Activated naive CD8-positive, alpha-beta T cell treated with anti-CD3 and anti-CD28 coated beads for 36 hours (primary cell): ENCODE results near the gene STARD3NL. TPM values are rescaled to one million over a fixed set of nuclear protein-coding genes. Genes with fewer than 3 reads are reported as not detected.
"Not testable (repeated sequence)": the region's sequence is repeated elsewhere in the genome, so short reads cannot be mapped to it uniquely, and the experiment has no call there.

ENCODE experiments used
- DNase-seq: peaks from one replicate; pipeline ENCODE4 v3.0.0; 2021
- H3K27ac Mint-ChIP-seq: one replicate; pipeline ENCODE4 v1.8.0; 2022; ENCODE audit warnings: mild to moderate bottlenecking, moderate library complexity, mixed read lengths
- H3K27me3 Mint-ChIP-seq: one replicate; pipeline ENCODE4 v1.8.0; 2022; ENCODE audit warnings: mild to moderate bottlenecking, mixed read lengths
- H3K36me3 Mint-ChIP-seq: one replicate; pipeline ENCODE4 v1.8.0; 2021; ENCODE audit warnings: mild to moderate bottlenecking, mixed read lengths
- H3K4me1 Mint-ChIP-seq: one replicate; pipeline ENCODE4 v1.8.0; 2021; ENCODE audit warnings: mixed read lengths
- H3K4me3 Mint-ChIP-seq: one replicate; pipeline ENCODE4 v1.8.0; 2022; ENCODE audit warnings: mild to moderate bottlenecking, moderate library complexity, mixed read lengths
- H3K9me3 Mint-ChIP-seq: one replicate; pipeline ENCODE4 v1.8.0; 2022; ENCODE audit warnings: mixed read lengths
- total RNA-seq, 2 experiments: library from RNA; stranded (reverse); gene quantifications; one replicate each; pipeline ENCODE4 v1.2.3, GENCODE V29; 2021

The STARD3NL gene
- total RNA-seq, 2 experiments from 2014 or later = 30.3 to 30.6 TPM

DNA sequence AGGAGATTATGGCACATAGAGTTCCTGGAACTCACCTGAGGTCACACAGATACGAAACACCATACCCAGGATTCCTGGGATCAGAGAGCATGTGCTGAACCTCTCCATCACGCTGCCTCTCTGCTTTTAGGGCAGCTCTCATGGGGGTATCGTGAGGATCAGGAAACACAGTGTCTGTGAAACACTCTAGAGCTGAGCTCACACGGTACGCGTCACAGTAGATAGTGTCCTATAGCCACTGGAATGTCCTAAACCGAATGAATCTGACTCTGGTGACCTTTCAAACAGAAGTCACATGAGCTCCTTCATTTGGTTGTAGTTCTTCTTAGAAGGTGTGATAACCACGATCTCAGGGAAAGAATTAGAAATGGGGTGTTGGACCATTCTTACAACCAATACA lies 81.1 kb downstream of the STARD3NL start:
- H3K4me3 Mint-ChIP-seq, H3K9me3 Mint-ChIP-seq, H3K27ac Mint-ChIP-seq: not testable (repeated sequence)

DNA sequence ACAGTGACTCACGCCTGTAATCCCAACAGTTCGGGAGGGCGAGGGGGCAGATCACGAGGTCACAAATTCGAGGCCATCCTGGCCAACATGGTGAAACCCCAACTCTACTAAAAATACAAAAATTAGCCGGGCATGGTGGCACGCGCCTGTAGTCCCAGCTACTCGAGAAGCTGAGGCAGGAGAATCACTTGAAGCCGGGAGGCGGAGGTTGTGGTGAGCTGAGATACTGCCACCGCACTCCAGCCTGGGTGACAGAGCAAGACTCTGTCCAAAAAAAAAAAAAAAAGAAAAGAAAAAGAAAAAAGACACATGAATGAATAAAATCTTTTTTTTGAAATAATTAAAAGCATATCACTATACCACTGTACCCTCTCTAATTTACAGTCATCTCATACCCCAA lies 83.6 kb downstream of the STARD3NL start:
- not testable (repeated sequence) for H3K27me3 Mint-ChIP-seq, DNase-seq, H3K4me3 Mint-ChIP-seq, H3K9me3 Mint-ChIP-seq, H3K27ac Mint-ChIP-seq, H3K36me3 Mint-ChIP-seq, H3K4me1 Mint-ChIP-seq

More for the DNA sequence above, 81.1 kb downstream of the STARD3NL start:
- H3K4me1 Mint-ChIP-seq, DNase-seq, H3K27me3 Mint-ChIP-seq, H3K36me3 Mint-ChIP-seq: not testable (repeated sequence)

DNA sequence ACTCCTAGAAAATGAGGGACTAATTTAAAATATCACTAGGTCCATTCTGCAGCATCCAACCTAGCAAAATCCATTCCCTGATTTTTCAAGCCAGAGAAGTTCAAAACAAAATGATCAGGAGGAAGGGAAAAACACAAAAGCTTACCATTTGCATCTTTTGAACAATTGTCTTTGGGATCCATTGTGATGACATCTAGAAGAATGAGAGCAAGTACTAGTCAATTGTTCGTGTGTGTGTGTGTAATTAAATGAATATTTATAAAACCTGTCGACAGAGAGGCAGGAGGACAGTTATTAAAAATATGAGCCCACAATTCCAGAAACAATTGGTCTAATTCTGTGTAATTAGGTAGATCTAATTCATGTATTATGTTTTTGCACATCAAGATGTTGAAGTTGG lies 84.0 kb downstream of the STARD3NL start:
- not testable (repeated sequence) for H3K4me1 Mint-ChIP-seq, H3K9me3 Mint-ChIP-seq, H3K36me3 Mint-ChIP-seq, H3K27me3 Mint-ChIP-seq, DNase-seq, H3K4me3 Mint-ChIP-seq
- H3K27ac Mint-ChIP-seq = peak overlapping the region; percentile 51

GRCh38 chr7:38262545-38262944 lies 84.5 kb downstream of the STARD3NL start:
- no peak for DNase-seq
- H3K27ac Mint-ChIP-seq = no peak overlapping the region
- H3K27me3 Mint-ChIP-seq = no peaks in the 10 kb centered on the region
- H3K4me1 Mint-ChIP-seq = no peaks in the 10 kb centered on the region
- H3K4me3 Mint-ChIP-seq = no peak overlapping the region
- H3K9me3 Mint-ChIP-seq = no peaks in the 10 kb centered on the region
- H3K36me3 Mint-ChIP-seq = no peaks in the 10 kb centered on the region

GRCh38 chr7:38263274-38263673 lies 85.2 kb downstream of the STARD3NL start:
- not testable (repeated sequence) for H3K27ac Mint-ChIP-seq, H3K27me3 Mint-ChIP-seq, H3K9me3 Mint-ChIP-seq, DNase-seq, H3K4me3 Mint-ChIP-seq, H3K36me3 Mint-ChIP-seq, H3K4me1 Mint-ChIP-seq

GRCh38 chr7:38264602-38265001 lies 86.6 kb downstream of the STARD3NL start:
- not testable (repeated sequence) for H3K4me1 Mint-ChIP-seq, H3K9me3 Mint-ChIP-seq, H3K27me3 Mint-ChIP-seq, H3K4me3 Mint-ChIP-seq, H3K36me3 Mint-ChIP-seq, H3K27ac Mint-ChIP-seq, DNase-seq

- DNase-seq, H3K9me3 Mint-ChIP-seq, H3K27ac Mint-ChIP-seq, H3K36me3 Mint-ChIP-seq, H3K27me3 Mint-ChIP-seq, H3K4me1 Mint-ChIP-seq, H3K4me3 Mint-ChIP-seq: not testable (repeated sequence)
Measured at GRCh38 chr7:38265958-38266357, 87.9 kb downstream of the STARD3NL start.

DNA sequence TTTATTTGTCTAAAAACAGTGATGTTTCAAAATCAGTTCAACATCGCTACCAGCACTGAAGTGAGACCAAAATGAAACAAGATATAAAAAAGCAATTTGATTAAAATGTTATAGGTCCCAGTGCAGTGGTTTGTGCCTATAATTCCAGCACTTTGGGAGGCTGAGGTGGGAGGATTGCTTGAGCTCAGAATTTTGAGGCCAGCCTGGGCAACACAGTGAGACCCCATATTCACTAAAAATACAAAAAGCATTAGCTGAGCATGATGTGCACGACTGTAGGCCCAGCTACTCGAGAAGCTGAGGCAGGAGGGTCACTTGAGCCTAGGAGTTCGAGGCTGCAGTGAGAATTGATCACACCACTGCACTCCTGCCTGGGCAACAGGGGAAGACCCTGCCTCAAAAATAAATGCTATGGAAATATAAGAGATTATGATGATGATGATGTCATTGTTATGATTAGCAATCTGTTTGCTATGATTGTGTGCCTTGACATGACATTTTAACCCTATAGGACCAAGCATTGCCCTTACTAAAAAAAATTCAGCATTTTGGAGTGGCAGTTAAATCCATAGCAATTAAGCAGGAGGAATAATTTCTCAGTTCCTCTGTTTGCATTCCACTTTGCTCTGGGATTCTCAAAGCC lies 91.8 kb downstream of the STARD3NL start:
- not testable (repeated sequence) for H3K27me3 Mint-ChIP-seq, H3K9me3 Mint-ChIP-seq, H3K4me3 Mint-ChIP-seq, H3K36me3 Mint-ChIP-seq, H3K4me1 Mint-ChIP-seq, H3K27ac Mint-ChIP-seq, DNase-seq

- not testable (repeated sequence) for H3K4me1 Mint-ChIP-seq, H3K27me3 Mint-ChIP-seq, H3K36me3 Mint-ChIP-seq, H3K9me3 Mint-ChIP-seq, H3K4me3 Mint-ChIP-seq, DNase-seq, H3K27ac Mint-ChIP-seq
Measured at GRCh38 chr7:38270405-38270804, 92.4 kb downstream of the STARD3NL start.

DNA sequence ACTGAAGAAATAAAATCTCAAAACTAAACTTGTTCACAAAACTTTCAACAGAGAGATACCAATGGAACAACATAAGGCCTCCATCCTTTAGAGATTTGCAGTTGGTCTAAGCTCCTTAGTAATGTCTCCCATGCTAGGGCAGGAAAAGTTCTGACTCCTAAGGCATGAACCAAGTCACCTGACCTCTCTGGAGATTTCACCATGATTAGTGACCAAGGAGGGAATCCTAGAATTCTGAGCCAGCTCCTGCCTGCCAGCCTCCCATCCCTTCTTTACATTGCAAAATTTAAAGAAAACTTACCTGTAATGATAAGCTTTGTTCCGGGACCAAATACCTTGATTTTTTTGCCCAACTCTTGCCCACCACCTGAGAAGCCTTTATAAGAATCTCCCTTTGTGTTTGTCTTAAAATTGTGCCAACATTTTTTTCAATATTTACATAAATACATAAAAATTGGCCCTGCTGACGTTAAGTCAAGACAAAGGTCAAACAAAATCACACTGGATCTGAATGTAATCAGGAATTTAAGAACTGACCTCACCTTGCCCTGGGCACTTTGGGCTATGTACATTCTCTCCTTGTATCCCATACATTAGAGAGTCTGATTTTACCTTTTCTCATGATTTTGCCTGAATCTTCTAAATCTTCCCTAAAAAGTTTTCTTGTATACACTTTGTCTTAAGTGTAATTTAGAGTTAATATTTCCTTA lies 95.4 kb downstream of the STARD3NL start, which contains the start of gene TARP:
TARP (minus strand) TSS at position 351 of the 710 bp plus-strand sequence.
- peak within 1 kb of the TSS; percentile 54 for H3K4me3 Mint-ChIP-seq
- no peak within 1 kb of the TSS for H3K27ac Mint-ChIP-seq
- no peak for DNase-seq
- H3K36me3 Mint-ChIP-seq = no peaks in the 10 kb centered on the region
- H3K4me1 Mint-ChIP-seq = no peaks in the 10 kb centered on the region
- no peaks in the 10 kb centered on the region for H3K27me3 Mint-ChIP-seq
- H3K9me3 Mint-ChIP-seq = no peaks in the 10 kb centered on the region

GRCh38 chr7:38274486-38274885 lies 96.4 kb downstream of the STARD3NL start:
- Mint-ChIP-seq H3K27ac (no peak overlapping the region), H3K36me3 (no peaks in the 10 kb centered on the region), H3K4me3 (peak overlapping the region; percentile 7), H3K9me3 (no peaks in the 10 kb centered on the region), H3K27me3 (no peaks in the 10 kb centered on the region), H3K4me1 (no peaks in the 10 kb centered on the region)
- no peak for DNase-seq

- Mint-ChIP-seq H3K36me3 (no peaks in the 10 kb centered on the region), H3K4me1 (no peaks in the 10 kb centered on the region), H3K4me3 (peak overlapping the region; percentile 57), H3K27ac (no peak overlapping the region), H3K27me3 (no peaks in the 10 kb centered on the region), H3K9me3 (no peaks in the 10 kb centered on the region)
- DNase-seq = no peak
Measured at GRCh38 chr7:38274927-38275620, 97.0 kb downstream of the STARD3NL start.

DNA sequence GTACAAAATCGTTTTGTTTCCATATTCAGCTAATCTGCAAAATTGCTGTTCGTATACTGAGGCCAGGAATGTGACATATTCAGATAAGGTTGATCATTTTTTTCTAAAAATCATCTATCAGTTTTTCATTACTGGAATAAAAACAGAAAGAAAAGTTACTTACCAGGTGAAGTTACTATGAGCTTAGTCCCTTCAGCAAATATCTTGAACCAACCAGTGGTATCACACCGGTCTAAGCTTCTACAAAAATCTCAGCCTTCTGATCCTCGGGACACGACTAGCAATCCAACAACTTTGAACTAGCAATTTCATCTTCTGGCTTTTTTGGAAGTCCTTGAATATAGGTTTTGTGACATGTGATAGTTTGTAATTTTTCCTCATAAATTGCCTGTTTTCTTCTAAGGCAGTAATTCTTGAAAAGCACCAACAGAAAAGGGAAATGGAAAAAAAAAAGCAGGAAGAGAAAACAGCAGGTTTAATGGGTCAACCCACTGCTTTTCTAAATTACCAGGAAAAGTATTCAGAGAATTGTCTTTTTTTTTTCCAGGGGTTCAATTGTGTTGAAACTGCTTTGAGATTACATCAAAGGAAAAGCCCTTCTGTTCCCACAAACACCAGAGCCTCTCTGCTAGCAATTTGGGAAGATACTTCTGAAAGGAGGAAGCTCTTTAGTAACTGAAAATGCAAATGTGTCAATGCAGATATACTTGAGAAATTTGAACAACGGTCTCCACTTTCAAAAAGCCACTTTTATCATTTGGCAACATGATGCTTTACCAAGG lies 98.2 kb downstream of the STARD3NL start:
- H3K4me1 Mint-ChIP-seq = no peaks in the 10 kb centered on the region
- no peaks in the 10 kb centered on the region for H3K9me3 Mint-ChIP-seq
- peak overlapping the region; percentile 64 for H3K4me3 Mint-ChIP-seq
- H3K36me3 Mint-ChIP-seq = no peaks in the 10 kb centered on the region
- H3K27me3 Mint-ChIP-seq = no peaks in the 10 kb centered on the region
- H3K27ac Mint-ChIP-seq = peak overlapping the region; percentile 56
- no peak for DNase-seq

DNA sequence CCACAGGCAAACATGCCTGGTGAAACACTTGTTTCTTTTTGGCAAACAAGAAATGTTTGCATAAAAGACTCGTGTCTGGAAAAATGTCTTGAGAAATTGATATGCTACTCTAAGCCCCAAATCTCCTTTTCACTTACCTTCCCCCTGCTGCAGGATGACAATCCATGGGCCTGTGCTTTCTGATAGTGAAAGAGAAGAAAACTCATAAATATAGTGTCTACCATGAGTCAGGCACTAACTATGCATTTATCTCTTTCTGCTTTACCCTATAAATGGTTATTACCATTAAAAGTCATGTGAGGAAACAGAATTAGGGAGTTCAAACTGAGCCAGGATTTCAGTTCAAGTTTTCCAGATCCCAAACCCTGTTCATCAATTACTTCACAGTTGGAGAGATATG lies 102.0 kb downstream of the STARD3NL start:
- Mint-ChIP-seq H3K4me3 (no peak overlapping the region), H3K36me3 (no peaks in the 10 kb centered on the region), H3K9me3 (no peaks in the 10 kb centered on the region), H3K4me1 (no peaks in the 10 kb centered on the region), H3K27ac (no peak overlapping the region), H3K27me3 (no peaks in the 10 kb centered on the region)
- no peak for DNase-seq
